Liver (tissue), 9 donors: ENCODE measurements around the gene VWA5B2. TPM values are rescaled to one million over a fixed set of nuclear protein-coding genes. Genes with fewer than 3 reads are reported as not detected.

Source experiments
- DNase-seq: peaks from one replicate; pipeline ENCODE4 v3.0.0-alpha.2; 2017; ENCODE audit warnings: low spot score
- H3K27ac ChIP-seq, 2 donors: one replicate each; pipeline ENCODE4 v1.7.0; 2013; ENCODE audit warnings: inconsistent platforms in 2 of 2, low read length in 2 of 2, control low read depth in 1 of 2, low read depth in 1 of 2, mild to moderate bottlenecking in 1 of 2
- H3K27me3 ChIP-seq, 4 donors: one replicate each; pipeline versions ENCODE4 v1.6.1 to v1.7.0; 2013; ENCODE audit warnings: low read length in 3 of 4, inconsistent platforms in 1 of 4, mild to moderate bottlenecking in 1 of 4, moderate library complexity in 1 of 4; ENCODE audit not compliant: control insufficient read depth in 4 of 4, insufficient read depth in 4 of 4
- H3K36me3 ChIP-seq, 4 donors: one replicate each; pipeline versions ENCODE4 v1.6.1 to v1.7.0; 2013; ENCODE audit warnings: low read length in 3 of 4, mild to moderate bottlenecking in 3 of 4, low read depth in 1 of 4, moderate library complexity in 1 of 4; ENCODE audit not compliant: control insufficient read depth in 4 of 4, insufficient read depth in 3 of 4
- H3K4me1 ChIP-seq, 4 donors: one replicate each; pipeline versions ENCODE4 v1.6.1 to v1.7.0; 2013; ENCODE audit warnings: low read length in 3 of 4, mild to moderate bottlenecking in 3 of 4, moderate library complexity in 1 of 4; ENCODE audit not compliant: control insufficient read depth in 4 of 4, insufficient read depth in 4 of 4
- H3K4me3 ChIP-seq, 3 donors: one replicate each; pipeline versions ENCODE4 v1.6.1 to v1.7.0; 2013; ENCODE audit warnings: low read length in 3 of 3, control low read depth in 1 of 3, low read depth in 1 of 3, mild to moderate bottlenecking in 1 of 3
- H3K9ac ChIP-seq, 2 donors: one replicate each; pipeline ENCODE4 v1.7.0; 2013; ENCODE audit warnings: low read length in 2 of 2, mild to moderate bottlenecking in 2 of 2, moderate library complexity in 2 of 2, control low read depth in 1 of 2, low read depth in 1 of 2
- H3K9me3 ChIP-seq, 4 donors: one replicate each; pipeline versions ENCODE4 v1.6.1 to v1.7.0; 2013; ENCODE audit warnings: low read length in 3 of 4; ENCODE audit not compliant: control insufficient read depth in 4 of 4
- CTCF ChIP-seq: fragments of 150-350 bp; IDR thresholded peaks from 2 replicates; pipeline ENCODE4 v1.5.1; 2017; ENCODE audit warnings: improper control_type of control experiment, low read depth, low read length; ENCODE audit not compliant: missing input control
- EGR1 ChIP-seq, 2 donors: IDR thresholded peaks; 2 replicates each; pipeline ENCODE4 v1.6.1; 2016 to 2018; ENCODE audit warnings: antibody characterized with exemption in 2 of 2, low read depth in 2 of 2
- FOXA1 ChIP-seq: IDR thresholded peaks from 2 replicates; pipeline ENCODE4 v1.6.1; 2016; ENCODE audit warnings: antibody characterized with exemption
- JUND ChIP-seq, 2 donors: IDR thresholded peaks; 2 replicates each; pipeline ENCODE4 v1.6.1; 2016; ENCODE audit warnings: antibody characterized with exemption in 2 of 2
- MAX ChIP-seq: IDR thresholded peaks from 2 replicates; pipeline ENCODE4 v1.6.1; 2016; ENCODE audit warnings: antibody characterized with exemption
- RAD21 ChIP-seq, 2 donors: IDR thresholded peaks; 2 replicates each; pipeline ENCODE4 v1.6.1; 2016; ENCODE audit warnings: antibody characterized with exemption in 2 of 2, mild to moderate bottlenecking in 2 of 2
- RXRA ChIP-seq, 2 donors: IDR thresholded peaks; 2 replicates each; pipeline ENCODE4 v1.6.1; 2017 to 2018; ENCODE audit warnings: antibody characterized with exemption in 2 of 2, mild to moderate bottlenecking in 1 of 2
- WGBS: extraction: QIAGEN DNeasy Blood & Tissue Kit; methylation state at CpG from one replicate; pipeline ENCODE4 v1.1.7; 2013; 5-methylcytosine and 5-hydroxymethylcytosine counted together
- polyA plus RNA-seq, 2 donors: library from polyadenylated mRNA; stranded (reverse) in 1 of 2; unstranded in 1 of 2; fragments of 200-250 nt in 1 of 2; fragments of >200 nt in 1 of 2; fragmentation: Nextera tagmentation in 1 of 2; extraction: Ambion mirVana in 1 of 2; gene quantifications; one replicate each; pipeline versions ENCODE4 v1.2.1 to v1.2.3, GENCODE V29; 2013 to 2015
- total RNA-seq, 2 donors: library from RNA; depleted of rRNA; stranded (reverse); fragments of >200 nt; gene quantifications; one replicate each; pipeline ENCODE4 v1.2.3, GENCODE V29; 2014
- TF ChIP-seq, protein P1 (sequence below): IDR thresholded peaks from 2 replicates; pipeline ENCODE4 v1.6.1; 2016; ENCODE audit warnings: antibody characterized with exemption, mild to moderate bottlenecking
- TF ChIP-seq, protein P2 (sequence below): IDR thresholded peaks from 2 replicates; pipeline ENCODE4 v1.6.1; 2016; ENCODE audit warnings: antibody characterized with exemption
- donor health status: healthy.
- donor health status: healthy.
- donor health status: healthy.
- donor health status: healthy.
- donor health status: healthy.

Gene VWA5B2
- total and polyA plus RNA-seq, 4 donors = under 0.01 to 0.14 (median 0.08) TPM; not detected in 1

DNA sequence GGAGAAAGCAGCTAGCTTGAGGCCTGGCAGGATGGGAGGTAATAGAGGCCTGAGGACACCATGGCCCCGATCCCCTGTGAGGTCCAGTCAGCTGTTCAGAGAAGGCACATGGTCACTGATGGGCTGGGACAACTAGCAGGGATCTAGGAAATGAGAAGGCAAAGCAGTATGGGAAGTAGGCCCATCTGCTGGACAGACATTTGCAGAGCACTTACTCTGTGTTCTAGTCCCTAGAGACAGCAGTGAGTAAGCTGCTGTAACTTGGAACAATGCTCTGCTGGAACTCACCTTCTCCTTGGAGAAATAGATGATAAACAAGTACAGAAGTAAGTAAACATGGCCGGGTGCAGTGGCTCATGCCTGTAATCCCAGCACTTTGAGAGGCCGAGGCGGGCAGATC, 53.6 kb downstream of the VWA5B2 start:
- Histone ChIP-seq H3K27ac (no peak overlapping the region), H3K4me3 (no peak overlapping the region), H3K9ac (no peak overlapping the region), H3K4me1 (no peaks in the 10 kb centered on the region), H3K36me3 (no peaks in the 10 kb centered on the region), H3K27me3 (no peaks in the 10 kb centered on the region), H3K9me3 (no peaks in the 10 kb centered on the region)
- 89% methylated on average over 4 of the region's 4 CpGs for WGBS
- no peak for DNase-seq
- TF ChIP-seq FOXA1 = no peak
- no peak for TF ChIP-seq RXRA (IDR thresholded peaks at IDR 0.05)
- no peak for TF ChIP-seq CTCF
- no peak for TF ChIP-seq MAX
- no peak for TF ChIP-seq EGR1 (IDR thresholded peaks at IDR 0.05; ENCODE audit: low read depth in 2 of 2)
- TF ChIP-seq, protein P1, sequence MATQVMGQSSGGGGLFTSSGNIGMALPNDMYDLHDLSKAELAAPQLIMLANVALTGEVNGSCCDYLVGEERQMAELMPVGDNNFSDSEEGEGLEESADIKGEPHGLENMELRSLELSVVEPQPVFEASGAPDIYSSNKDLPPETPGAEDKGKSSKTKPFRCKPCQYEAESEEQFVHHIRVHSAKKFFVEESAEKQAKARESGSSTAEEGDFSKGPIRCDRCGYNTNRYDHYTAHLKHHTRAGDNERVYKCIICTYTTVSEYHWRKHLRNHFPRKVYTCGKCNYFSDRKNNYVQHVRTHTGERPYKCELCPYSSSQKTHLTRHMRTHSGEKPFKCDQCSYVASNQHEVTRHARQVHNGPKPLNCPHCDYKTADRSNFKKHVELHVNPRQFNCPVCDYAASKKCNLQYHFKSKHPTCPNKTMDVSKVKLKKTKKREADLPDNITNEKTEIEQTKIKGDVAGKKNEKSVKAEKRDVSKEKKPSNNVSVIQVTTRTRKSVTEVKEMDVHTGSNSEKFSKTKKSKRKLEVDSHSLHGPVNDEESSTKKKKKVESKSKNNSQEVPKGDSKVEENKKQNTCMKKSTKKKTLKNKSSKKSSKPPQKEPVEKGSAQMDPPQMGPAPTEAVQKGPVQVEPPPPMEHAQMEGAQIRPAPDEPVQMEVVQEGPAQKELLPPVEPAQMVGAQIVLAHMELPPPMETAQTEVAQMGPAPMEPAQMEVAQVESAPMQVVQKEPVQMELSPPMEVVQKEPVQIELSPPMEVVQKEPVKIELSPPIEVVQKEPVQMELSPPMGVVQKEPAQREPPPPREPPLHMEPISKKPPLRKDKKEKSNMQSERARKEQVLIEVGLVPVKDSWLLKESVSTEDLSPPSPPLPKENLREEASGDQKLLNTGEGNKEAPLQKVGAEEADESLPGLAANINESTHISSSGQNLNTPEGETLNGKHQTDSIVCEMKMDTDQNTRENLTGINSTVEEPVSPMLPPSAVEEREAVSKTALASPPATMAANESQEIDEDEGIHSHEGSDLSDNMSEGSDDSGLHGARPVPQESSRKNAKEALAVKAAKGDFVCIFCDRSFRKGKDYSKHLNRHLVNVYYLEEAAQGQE = no peak
- no peak for TF ChIP-seq JUND (IDR thresholded peaks at IDR 0.05)
- TF ChIP-seq RAD21 (IDR thresholded peaks at IDR 0.05) = no peak

GRCh38 chr3:184283681-184284080, 54.3 kb downstream of the VWA5B2 start:
- no peaks in the 10 kb centered on the region for H3K9me3 ChIP-seq
- 90% methylated on average over 8 of the region's 8 CpGs for WGBS
- DNase-seq = no peak

More at GRCh38 chr3:184283681-184284080, 54.3 kb downstream of the VWA5B2 start:
- Histone ChIP-seq H3K27ac (no peak overlapping the region), H3K27me3 (no peaks in the 10 kb centered on the region), H3K36me3 (no peaks in the 10 kb centered on the region), H3K9ac (no peak overlapping the region), H3K4me1 (no peaks in the 10 kb centered on the region), H3K4me3 (no peak overlapping the region)
- TF ChIP-seq CTCF = no peak
- TF ChIP-seq, protein P2, sequence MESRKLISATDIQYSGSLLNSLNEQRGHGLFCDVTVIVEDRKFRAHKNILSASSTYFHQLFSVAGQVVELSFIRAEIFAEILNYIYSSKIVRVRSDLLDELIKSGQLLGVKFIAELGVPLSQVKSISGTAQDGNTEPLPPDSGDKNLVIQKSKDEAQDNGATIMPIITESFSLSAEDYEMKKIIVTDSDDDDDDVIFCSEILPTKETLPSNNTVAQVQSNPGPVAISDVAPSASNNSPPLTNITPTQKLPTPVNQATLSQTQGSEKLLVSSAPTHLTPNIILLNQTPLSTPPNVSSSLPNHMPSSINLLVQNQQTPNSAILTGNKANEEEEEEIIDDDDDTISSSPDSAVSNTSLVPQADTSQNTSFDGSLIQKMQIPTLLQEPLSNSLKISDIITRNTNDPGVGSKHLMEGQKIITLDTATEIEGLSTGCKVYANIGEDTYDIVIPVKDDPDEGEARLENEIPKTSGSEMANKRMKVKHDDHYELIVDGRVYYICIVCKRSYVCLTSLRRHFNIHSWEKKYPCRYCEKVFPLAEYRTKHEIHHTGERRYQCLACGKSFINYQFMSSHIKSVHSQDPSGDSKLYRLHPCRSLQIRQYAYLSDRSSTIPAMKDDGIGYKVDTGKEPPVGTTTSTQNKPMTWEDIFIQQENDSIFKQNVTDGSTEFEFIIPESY = no peak
